GM03348 (cell line): ENCODE data around the gene C12orf76.
A peak's percentile ranks its signal among the peaks of the same experiment; 100 is the strongest.
"Not testable (repeated sequence)": the region's sequence is repeated elsewhere in the genome, so short reads cannot be mapped to it uniquely, and the experiment has no call there.

Source experiments
- DNase-seq: peaks from one replicate; pipeline ENCODE4 v3.0.0; 2012; ENCODE audit warnings: low spot score

C12orf76 gene

GRCh38 chr12:110062241-110062640 lies 13.9 kb upstream of the C12orf76 start:
- no peak for DNase-seq

- no peak for DNase-seq
These were observed 11.3 kb upstream of the C12orf76 start for GRCh38 chr12:110059651-110060000.

DNA sequence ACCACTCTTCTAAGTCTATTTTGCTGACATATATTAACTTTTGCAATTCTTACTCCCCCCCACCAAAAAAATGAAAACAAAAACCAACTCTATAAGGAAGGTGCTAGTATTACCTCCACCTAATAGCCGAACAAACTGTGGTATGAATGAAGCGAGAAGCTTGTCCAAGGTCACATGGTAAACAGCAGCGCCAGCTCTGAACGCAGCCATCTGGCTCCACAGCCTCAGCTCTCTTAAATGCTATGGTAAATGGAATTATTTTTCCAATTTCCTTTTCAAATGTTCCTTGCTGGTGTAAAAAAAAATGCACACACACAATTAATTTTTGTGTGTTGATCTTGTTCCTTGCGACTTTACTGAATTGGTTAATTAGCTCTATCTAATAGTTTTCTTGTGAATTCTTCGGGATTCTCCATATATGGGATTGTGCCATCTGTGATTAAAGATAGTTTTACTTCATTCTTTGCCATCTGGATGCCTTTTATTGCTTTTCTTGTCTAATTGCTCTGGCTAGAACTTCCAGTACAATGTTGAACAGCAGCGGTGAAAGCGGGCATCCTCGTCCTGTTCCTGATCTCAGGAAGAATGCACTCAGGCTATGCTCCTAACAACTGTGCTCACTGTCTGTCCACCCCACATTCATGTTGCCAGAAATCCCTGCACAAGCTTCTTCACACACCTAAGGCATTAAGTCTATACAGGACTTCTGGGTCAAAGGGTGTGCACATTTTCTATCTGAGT lies 10.7 kb upstream of the C12orf76 start:
- DNase-seq: no peak

- not testable (repeated sequence) for DNase-seq
These were observed 8.3 kb upstream of the C12orf76 start for GRCh38 chr12:110056643-110057042.

DNA sequence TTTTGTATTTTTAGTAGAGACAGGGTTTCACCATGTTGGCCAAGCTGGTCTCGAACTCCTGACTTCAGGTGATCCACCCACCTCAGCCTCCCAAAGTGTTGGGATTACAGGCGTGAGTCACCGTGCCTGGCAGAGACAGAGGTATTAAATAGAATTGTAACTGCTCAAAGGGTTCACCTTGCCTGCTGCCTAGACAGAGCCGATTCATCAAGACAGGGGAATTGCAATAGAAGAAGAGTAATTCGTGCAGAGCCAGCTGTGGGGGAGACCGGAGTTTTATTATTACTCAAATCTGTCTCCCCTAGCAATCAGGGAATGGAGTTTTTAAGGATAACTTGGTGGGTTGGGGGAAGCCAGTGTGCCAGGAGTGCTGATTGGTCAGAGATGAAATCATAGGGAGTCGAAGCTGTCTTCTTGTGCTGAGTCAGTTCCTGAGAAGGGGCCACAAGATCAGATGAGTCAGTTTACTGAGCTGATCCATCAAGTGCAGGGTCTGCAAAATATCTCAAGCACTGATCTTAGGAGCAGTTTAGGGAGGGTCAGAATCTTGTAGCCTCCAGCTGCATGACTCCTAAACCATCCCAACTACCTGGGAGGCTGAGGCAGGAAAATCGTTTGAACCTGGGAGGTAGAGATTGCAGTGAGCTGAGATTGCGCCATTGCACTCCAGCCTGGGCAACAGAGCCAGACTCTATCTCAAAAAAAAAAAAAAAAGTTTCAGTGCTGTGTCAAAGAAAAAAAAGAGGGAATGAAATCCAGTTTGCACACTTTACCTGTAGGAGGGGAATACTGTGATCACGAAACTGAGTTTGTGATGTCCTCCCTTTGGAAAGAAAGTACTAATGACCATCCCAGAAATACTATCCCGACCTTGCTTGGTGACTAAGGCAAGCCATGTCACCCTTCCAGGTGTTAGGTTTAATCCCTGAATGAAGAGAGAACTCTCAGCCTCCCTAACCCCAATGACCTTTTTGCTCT lies 7.3 kb upstream of the C12orf76 start:
- DNase-seq: peak; percentile 17

DNA sequence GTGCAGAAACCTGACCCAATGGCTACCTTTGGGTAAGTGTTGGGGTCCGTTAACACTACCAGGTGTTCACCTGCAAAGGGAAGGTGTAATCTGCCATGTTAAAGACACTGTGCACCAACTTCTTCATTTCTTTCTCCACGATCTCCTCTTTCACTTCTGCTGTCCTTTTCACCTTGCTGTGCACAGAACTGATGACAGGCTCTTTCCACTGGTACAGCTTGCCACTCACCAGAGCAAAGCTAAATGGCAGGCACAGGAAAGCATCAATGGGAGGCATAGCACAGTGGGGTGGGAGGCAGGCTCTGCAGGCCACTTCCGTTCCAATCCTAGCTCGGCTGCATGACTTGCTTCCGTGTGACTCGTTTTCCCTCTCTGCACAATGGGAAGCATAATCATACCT lies 2.6 kb upstream of the C12orf76 start:
- no peak for DNase-seq

GRCh38 chr12:110049666-110050065 lies 1.3 kb upstream of the C12orf76 start:
- not testable (repeated sequence) for DNase-seq

DNA sequence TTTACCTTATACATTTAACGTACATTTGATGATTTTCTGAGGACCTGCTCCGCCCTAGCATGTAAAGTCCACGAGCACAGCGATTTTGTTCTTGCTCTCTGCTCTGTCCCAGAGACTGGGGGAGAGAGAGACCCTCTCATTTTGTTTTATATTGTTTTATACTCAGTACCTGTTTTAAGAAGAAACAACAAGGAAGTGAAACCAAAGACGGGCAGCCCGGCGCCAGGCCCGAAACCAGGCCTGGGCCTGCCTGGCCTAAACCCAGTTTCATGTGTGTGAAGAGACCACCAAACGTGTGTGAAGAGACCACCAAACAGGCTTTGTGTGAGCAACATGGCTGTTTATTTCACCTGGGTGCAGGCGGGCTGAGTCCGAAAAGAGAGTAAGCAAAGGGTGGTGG lies 712 bp upstream of the C12orf76 start:
- DNase-seq: not testable (repeated sequence)

DNA sequence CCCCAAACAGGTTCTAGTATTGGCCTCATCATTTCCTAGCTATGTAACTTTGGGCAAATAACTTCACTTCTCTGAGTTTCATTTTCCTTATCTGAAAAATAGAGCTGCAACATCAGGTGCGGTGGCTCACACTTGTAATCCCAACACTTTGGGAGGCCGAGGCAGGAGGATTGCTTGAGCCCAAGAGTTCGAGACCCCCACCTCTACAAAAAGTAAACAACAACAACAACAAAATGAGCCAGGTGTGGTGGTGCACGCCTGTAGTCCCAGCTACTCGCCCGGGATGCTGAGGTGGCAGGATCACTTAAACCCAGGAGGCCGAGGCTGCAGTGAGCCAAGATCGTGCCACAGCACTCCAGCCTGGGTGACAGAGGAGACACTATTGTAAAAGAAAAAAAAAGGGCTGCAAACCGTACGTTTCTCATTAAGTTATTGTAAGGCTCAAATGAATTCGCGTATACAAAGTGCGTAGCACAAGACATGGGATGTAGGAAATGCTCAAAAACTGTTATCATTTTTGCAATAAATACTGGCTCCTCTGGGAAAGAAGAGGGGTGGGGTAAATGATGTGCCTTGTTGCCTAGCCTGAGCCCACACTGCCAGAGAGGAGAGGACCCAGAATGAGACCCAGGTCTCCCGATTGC lies 903 bp downstream of the C12orf76 start:
- no peak for DNase-seq

DNA sequence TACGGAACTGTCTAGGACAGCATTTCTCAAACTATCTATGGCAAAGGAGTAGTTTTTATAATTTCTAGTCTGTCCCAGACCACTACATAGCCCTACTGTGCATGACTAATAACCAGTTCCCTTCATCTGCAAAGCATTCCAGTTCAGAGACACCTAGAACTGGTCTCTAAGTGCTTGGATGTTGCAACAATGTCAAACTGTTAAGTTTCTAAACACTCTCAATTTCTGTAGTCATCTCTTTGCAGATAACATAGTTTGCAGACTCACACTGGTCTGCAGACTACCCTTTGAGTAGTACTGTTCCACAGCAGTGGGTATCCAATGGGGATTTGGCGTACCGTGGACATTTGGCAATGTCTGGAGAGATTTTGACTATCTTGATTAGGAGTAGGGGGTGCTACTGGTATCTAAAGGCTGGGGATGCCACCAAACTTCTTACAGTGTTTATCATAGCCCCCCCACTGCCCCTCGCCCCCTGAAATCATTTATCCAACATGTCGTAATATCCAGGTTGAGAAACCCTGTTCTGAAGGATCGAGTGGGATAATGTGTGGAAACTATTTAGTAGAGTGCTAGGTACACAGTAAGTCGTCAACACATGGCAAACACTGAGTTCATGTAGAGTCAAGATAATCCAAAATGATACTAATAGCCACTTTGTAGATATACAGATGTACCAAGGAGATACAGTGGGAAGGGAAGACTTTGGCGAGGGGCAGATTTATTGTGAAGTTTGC lies 1.7 kb downstream of the C12orf76 start:
- no peak for DNase-seq

DNA sequence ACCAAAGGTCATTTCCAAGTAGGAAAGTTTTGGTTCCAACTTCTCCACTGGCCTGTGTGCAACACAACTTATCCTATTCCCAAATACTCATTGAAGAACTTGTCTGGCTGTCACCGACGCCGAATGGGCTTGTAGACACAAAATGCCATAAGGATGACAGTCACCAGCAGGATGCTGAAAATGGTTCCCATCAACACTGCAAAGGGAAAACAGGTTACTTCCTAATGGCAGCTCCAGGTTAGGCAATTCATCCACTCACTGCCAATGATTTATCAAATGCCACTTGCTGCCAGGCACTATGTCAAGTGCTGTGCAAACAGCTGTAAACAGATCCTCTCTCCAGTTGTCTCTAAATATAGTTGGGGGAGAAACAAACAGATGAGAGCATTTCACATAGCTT lies 6.1 kb downstream of the C12orf76 start:
- DNase-seq: no peak

GRCh38 chr12:110039085-110039807 lies 9.1 kb downstream of the C12orf76 start:
- peak; percentile 82 for DNase-seq

- DNase-seq: no peak
These were observed 9.6 kb downstream of the C12orf76 start for GRCh38 chr12:110038741-110039084.

DNA sequence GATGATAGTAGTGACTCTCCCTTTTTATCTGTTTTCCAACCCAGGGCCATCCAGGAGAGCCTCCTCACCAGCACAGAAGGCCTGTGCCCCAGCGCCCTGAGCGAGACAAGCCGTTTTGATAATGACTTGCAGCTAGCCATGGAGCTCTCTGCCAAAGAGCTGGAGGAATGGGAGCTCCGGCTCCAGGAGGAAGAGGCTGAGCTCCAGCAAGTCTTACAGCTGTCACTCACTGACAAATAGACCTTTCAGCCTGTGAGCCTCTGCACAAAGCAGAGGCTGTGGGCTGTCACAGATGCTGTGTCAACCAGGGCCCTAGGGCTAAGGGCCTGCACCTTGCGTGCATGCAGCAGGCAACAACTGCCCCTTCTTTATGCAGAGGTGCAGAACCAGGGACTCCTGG lies 11.0 kb downstream of the C12orf76 start:
- no peak for DNase-seq

DNA sequence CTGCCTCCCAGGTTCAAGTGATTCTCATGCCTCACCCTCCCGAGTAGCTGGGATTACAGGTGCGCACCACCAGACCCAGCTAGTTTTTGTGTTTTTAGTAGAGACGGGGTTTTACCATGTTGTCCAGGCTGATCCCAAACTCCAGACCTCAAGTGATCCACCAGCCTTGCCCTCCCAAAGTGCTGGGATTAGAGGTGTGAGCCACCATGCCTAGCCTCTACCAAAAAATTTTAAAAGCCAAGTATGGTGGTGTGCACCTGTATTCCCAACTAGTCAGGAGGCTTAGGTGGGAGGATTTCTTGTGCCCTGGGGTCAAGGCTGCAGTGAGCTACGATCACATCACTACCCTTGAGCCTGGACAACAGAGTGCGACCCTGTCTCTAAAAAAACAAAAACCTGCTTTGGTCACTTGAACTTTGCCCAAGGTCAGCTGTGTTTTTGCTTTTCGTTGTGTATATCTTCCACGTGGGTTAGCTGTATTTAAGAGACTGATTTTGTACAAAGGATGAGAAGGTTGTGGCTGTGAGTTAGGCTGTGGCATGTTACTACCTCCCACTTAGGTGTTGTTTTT lies 12.7 kb downstream of the C12orf76 start:
- no peak for DNase-seq

GRCh38 chr12:110033888-110034287 lies 14.4 kb downstream of the C12orf76 start:
- no peak for DNase-seq

DNA sequence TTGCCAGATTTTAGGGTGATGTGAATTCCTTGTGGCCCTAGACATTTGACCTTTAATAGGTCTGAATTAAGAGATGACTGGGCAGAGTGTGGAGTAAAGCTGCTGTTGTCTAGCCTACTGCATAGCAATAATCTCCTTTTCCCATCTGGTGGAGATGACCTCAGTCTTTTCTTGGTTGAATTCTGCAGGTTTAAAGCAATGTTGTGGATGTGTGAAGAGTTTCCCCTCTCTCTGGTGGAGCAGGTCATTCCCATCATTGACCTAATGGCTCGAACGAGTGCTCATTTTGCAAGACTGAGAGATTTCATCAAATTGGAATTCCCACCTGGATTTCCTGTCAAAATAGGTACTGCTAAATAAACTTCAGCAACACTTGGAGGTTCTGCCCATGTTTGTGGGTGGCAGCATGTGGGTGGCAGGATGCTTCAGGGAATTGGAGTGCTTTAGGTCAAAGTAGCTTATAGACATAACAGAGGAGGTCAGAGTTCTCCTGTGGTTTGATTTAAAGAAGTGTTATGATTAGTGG lies 19.0 kb downstream of the C12orf76 start:
- no peak for DNase-seq

DNA sequence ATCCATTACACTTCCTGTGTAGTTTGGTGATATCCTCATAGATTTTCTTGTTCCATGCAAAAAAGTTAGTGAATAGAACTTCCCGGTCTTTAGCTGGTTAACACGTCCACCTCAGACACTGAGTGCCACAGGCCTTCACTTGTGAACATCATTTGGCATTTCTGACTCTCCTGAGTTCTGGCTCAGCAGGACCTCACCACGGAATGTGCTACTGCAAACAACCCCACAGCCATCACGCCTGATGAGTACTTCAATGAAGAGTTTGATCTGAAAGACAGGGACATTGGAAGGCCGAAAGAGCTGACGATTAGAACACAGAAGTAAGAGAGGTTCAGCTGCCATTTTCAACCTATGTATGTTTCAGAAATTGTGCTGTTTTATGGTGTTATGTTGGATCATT lies 20.0 kb downstream of the C12orf76 start:
- no peak for DNase-seq

DNA sequence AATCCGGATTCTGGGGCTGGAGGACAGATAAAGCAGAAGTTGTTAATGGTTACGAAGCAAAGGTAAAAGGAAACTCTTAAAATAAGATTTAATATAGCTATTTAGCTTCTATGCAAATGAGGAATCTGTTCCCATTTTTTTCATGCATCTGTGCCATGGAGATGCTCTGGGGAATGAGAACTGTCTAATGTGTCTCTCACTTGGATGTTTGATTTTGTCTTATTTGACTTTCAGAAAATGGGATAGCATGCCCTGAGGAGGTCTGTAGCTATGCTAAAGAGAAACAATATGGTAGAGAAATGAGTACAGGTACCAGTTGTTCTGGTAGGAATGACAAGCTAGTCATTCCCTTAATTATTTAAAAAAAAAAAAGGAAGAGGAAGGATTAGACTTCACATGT lies 24.3 kb downstream of the C12orf76 start:
- no peak for DNase-seq

- DNase-seq: peak; percentile 75
These were observed 25.0 kb downstream of the C12orf76 start for GRCh38 chr12:110023059-110023980.
